Endothelial cell of umbilical vein (primary cell): ENCODE results near the gene JADE1. TPM values are rescaled to one million over a fixed set of nuclear protein-coding genes. Genes with fewer than 3 reads are reported as not detected.

Source experiments
- BruUV-seq: library from RNA; stranded (reverse); fragments of 400-500 nt; replicated peaks from 2 replicates; lab custom pipeline; 2021; lab: Mats Ljungman, UMichigan
- CTCF ChIA-PET: fragments of 300-600, 350-600 bp; sonication (Branson Sonifier 250); formaldehyde crosslinking; loops from one replicate; lab custom pipeline; 2021; ENCODE audit warnings: antibody characterized with exemption, inconsistent platforms; lab: Charles Lee
- POLR2A ChIA-PET: fragments of 300-600, 350-600 bp; sonication (Branson Sonifier 250); formaldehyde crosslinking; loops from one replicate; lab custom pipeline; 2021; ENCODE audit warnings: antibody characterized with exemption, inconsistent platforms; lab: Charles Lee
- DNase-seq: peaks from one replicate; pipeline ENCODE4 v3.0.0-alpha.2; 2011; ENCODE audit warnings: low read depth, low spot score
- FAIRE-seq: peaks from 2 replicates; lab custom pipeline; 2011; peaks lifted over from hg19 to GRCh38; lab: Jason Lieb, UNC
- H2AFZ ChIP-seq: 2 replicates; pipeline ENCODE4 v1.6.0; 2012; ENCODE audit warnings: low read depth, low read length, control low read depth, inconsistent platforms
- H3K27ac ChIP-seq: 2 replicates; pipeline ENCODE4 v1.5.1; 2011; ENCODE audit warnings: low read depth, mild to moderate bottlenecking, control low read depth, low read length, moderate library complexity; ENCODE audit not compliant: insufficient read depth
- H3K27me3 ChIP-seq, 2 experiments: 2 replicates each; pipeline versions ENCODE4 v1.6.0 to v1.6.1; 2011; ENCODE audit warnings: low read length in 2 of 2, mixed read lengths in 1 of 2; ENCODE audit not compliant: control insufficient read depth in 2 of 2, insufficient read depth in 2 of 2
- H3K36me3 ChIP-seq, 2 experiments: 2 replicates in 1 of 2; 3 replicates in 1 of 2; pipeline ENCODE4 v1.5.1; 2011; ENCODE audit warnings: low read length in 2 of 2, mild to moderate bottlenecking in 1 of 2, moderate library complexity in 1 of 2; ENCODE audit not compliant: control insufficient read depth in 2 of 2, insufficient read depth in 2 of 2; ENCODE audit errors: extremely low read depth in 1 of 2
- H3K4me1 ChIP-seq: 3 replicates; pipeline ENCODE4 v1.5.1; 2011; ENCODE audit warnings: mild to moderate bottlenecking, low read length; ENCODE audit not compliant: control insufficient read depth, insufficient read depth; ENCODE audit errors: extremely low read depth
- H3K4me2 ChIP-seq: 2 replicates; pipeline ENCODE4 v1.6.1; 2011; ENCODE audit warnings: low read length, control low read depth, mixed read lengths; ENCODE audit not compliant: insufficient read depth
- H3K4me3 ChIP-seq, 3 experiments: fragments of 200-600 bp in 1 of 3; sonication (generic), shearing (Covaris generic) in 1 of 3; replicated peaks in 1 of 3; 2 replicates each; pipeline ENCODE4 v1.5.1; 2011 to 2016; ENCODE audit warnings: control low read depth in 3 of 3, low read length in 3 of 3, mild to moderate bottlenecking in 2 of 3, inconsistent platforms in 1 of 3, low read depth in 1 of 3, moderate library complexity in 1 of 3; ENCODE audit not compliant: insufficient read depth in 1 of 3
- H3K79me2 ChIP-seq: 2 replicates; pipeline ENCODE4 v1.6.0; 2012; ENCODE audit warnings: low read length, inconsistent platforms; ENCODE audit not compliant: control insufficient read depth, insufficient read depth
- H3K9ac ChIP-seq: replicated peaks from 2 replicates; pipeline ENCODE3; 2011; ENCODE audit warnings: low read length, control low read depth; ENCODE audit not compliant: insufficient read depth; ENCODE audit errors: extremely low read depth
- H3K9me1 ChIP-seq: replicated peaks from 3 replicates; pipeline ENCODE4 v1.6.0; 2011; ENCODE audit warnings: mild to moderate bottlenecking, low read length; ENCODE audit not compliant: control insufficient read depth, insufficient read depth; ENCODE audit errors: extremely low read depth
- H3K9me3 ChIP-seq: replicated peaks from 2 replicates; pipeline ENCODE4 v1.5.1; 2012; ENCODE audit warnings: low read length, inconsistent platforms; ENCODE audit not compliant: control insufficient read depth, insufficient read depth
- H4K20me1 ChIP-seq: replicated peaks from 2 replicates; pipeline ENCODE3; 2011; ENCODE audit warnings: mild to moderate bottlenecking, low read length; ENCODE audit not compliant: control insufficient read depth, insufficient read depth; ENCODE audit errors: extremely low read depth
- EZH2 ChIP-seq: IDR thresholded peaks from 2 replicates; pipeline ENCODE4 v1.6.1; 2012; ENCODE audit warnings: borderline replicate concordance, low read depth, mild to moderate bottlenecking, moderate library complexity, low read length, inconsistent platforms; ENCODE audit not compliant: severe bottlenecking
- FOS ChIP-seq: IDR thresholded peaks from 2 replicates; pipeline ENCODE4 v1.6.1; 2011; ENCODE audit warnings: mild to moderate bottlenecking, low read length, moderate library complexity, borderline replicate concordance; ENCODE audit not compliant: insufficient read depth
- GATA2 ChIP-seq: IDR thresholded peaks from 2 replicates; pipeline ENCODE4 v1.7.0; 2011; ENCODE audit warnings: low read depth, mild to moderate bottlenecking, moderate library complexity, mixed read lengths, low read length; ENCODE audit not compliant: insufficient read length, insufficient read depth
- JUN ChIP-seq: IDR thresholded peaks from 2 replicates; pipeline ENCODE4 v1.6.1; 2011; ENCODE audit warnings: borderline replicate concordance, low read depth; ENCODE audit not compliant: insufficient read length, insufficient read depth
- MYC ChIP-seq: IDR thresholded peaks from one replicate; pipeline ENCODE4 v1.6.1; 2011; ENCODE audit warnings: mild to moderate bottlenecking, low read depth, low read length
- POLR2A ChIP-seq: IDR thresholded peaks from 2 replicates; pipeline ENCODE4 v1.6.1; 2012; ENCODE audit warnings: low read depth, mild to moderate bottlenecking, control low read depth, low read length
- POLR2AphosphoS5 ChIP-seq: IDR thresholded peaks from 2 replicates; pipeline ENCODE4 v1.6.1; 2012; ENCODE audit warnings: low read depth, mild to moderate bottlenecking, control low read depth, low read length, moderate library complexity; ENCODE audit not compliant: insufficient read depth
- dilution Hi-C: fragments of 300-500 bp; cut with MboI; formaldehyde crosslinking; loops from one replicate; pipeline ENCODE4 v1.15.0; 2019; ENCODE audit warnings: low sequenced_read_pairs; ENCODE audit not compliant: extremely low pct_ligation_motif_present
- intact Hi-C: fragments of 100-400 bp; cut with micrococcal nuclease; formaldehyde crosslinking; loops from one replicate; pipeline ENCODE4 v1.10.0; 2022
- polyA plus RNA-seq, 4 experiments: library from polyadenylated mRNA; depleted of rRNA in 3 of 4; stranded (reverse) in 3 of 4; unstranded in 1 of 4; fragments of >200 nt; gene quantifications; 2 replicates each; pipeline versions ENCODE4 v1.2.1 to v1.2.3, GENCODE V29; 2011 to 2012; ENCODE audit warnings: missing spikeins in 1 of 4
- total RNA-seq: library from RNA; stranded (reverse); gene quantifications from 2 replicates; pipeline ENCODE4 v1.2.3, GENCODE V29; 2021
- TF ChIP-seq, protein P1 (sequence below): IDR thresholded peaks from 2 replicates; pipeline ENCODE4 v1.6.1; 2011; ENCODE audit not compliant: insufficient read depth, insufficient read length
- TF ChIP-seq, protein P2 (sequence below), 2 donors: IDR thresholded peaks; 1 replicate in 1 of 2; 2 replicates in 1 of 2; pipeline ENCODE4 v1.5.1; 2011; ENCODE audit warnings: low read length in 2 of 2, mild to moderate bottlenecking in 2 of 2, moderate library complexity in 2 of 2, control low read depth in 1 of 2, inconsistent platforms in 1 of 2, low read depth in 1 of 2; ENCODE audit not compliant: insufficient read depth in 1 of 2; ENCODE audit errors: extremely low read depth in 1 of 2

The JADE1 gene
- total and polyA plus RNA-seq, 2 donors (not counting 3 experiments of a cell fraction or from before 2014, with no cell fraction given): 13.6 to 45.6 TPM

DNA sequence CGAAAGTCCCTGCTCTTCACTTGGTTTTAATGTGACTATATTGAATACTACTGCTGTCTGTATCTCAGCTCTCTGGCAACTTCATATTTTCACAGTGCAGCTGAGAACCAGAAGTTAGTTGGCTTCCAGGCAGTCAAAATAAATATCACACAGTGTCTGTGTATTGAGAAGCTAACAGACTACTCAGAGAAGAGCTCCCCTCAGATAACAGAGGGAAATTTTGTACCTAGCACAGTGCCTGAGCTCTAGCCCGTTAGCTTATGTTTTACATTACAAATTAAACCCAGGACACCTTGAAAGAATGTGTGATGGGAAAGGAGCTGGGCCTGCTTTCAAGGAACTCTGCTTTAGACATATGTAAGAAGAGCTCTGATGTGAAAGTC lies 22.7 kb downstream of the JADE1 start:
- dilution Hi-C loops: no loop called here
- H3K4me2 ChIP-seq: no peak overlapping the region
- TF ChIP-seq POLR2AphosphoS5 (no peak), MYC (no peak), FOS (no peak), JUN (no peak), POLR2A (no peak)
- TF ChIP-seq, protein P1, sequence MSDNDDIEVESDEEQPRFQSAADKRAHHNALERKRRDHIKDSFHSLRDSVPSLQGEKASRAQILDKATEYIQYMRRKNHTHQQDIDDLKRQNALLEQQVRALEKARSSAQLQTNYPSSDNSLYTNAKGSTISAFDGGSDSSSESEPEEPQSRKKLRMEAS: no peak
- no peak overlapping the region for H2AFZ ChIP-seq
- H3K4me3 ChIP-seq: no peak overlapping the region
- DNase-seq (no peak), FAIRE-seq (no peak)
- H3K9ac ChIP-seq: no peak overlapping the region
- CTCF ChIA-PET: interaction anchor here (0.5 kb wide), 1 partner anchor 18 kb away, joined by 3 read pairs; no protein-coding TSS in a partner anchor
- H3K36me3 ChIP-seq: peaks cover 5 to 7% of the 10 kb centered on the region in 2 experiments
- no peaks in the 10 kb centered on the region for H3K27me3 ChIP-seq
- H3K27ac ChIP-seq: no peak overlapping the region
- POLR2A ChIA-PET: no interaction called here
- no TSS peak for BruUV-seq
- H3K9me1 ChIP-seq: no peaks in the 10 kb centered on the region
- peaks cover 89% of the 10 kb centered on the region for H3K79me2 ChIP-seq
- H3K9me3 ChIP-seq: no peaks in the 10 kb centered on the region
- intact Hi-C loops: loop anchor here (1.0 kb wide), 1 partner anchor 22 kb away; no protein-coding TSS in a partner anchor
- H4K20me1 ChIP-seq: no peaks in the 10 kb centered on the region
- H3K4me1 ChIP-seq: peaks cover 14% of the 10 kb centered on the region

DNA sequence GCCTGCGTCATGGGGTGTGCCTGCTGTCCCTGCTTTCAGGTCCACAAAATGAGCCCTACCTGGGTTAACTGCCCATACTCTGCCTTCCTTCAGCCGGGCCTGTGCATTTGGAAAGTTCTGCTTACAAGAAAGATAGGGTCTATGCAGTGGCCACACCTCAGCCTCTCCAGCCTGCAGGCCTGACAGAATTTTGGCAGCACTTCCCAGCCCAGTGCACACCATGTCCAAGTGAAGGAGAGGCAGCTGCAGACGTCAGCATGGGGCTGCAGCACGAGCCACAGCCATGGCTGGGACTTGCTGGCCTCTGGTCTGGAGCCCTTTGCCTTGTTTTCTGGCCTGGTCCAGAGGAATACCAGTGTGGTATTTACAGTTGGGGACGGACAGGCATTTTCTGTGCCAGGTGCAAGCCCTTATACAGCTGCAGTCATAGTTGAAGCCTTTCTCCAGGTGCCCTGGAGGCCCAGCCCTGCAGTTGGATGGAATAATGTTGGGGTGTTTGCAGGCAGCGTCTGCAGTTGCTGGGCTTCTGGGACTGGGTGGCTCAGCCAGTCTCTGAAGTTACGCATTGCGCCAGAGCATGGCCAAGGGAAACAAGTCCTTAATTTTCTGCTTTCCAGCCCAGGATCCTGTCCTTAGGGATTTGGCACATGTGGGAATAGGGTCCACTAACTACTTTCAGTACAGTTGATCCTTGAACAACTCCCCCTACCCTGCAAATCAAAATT lies 26.2 kb downstream of the JADE1 start:
- intact Hi-C loops: no loop called here
- peaks cover 5 to 7% of the 10 kb centered on the region in 2 experiments for H3K36me3 ChIP-seq
- no peak for DNase-seq
- H3K4me1 ChIP-seq: peaks cover 13% of the 10 kb centered on the region
- no peaks in the 10 kb centered on the region for H3K27me3 ChIP-seq
- H3K9me3 ChIP-seq: no peaks in the 10 kb centered on the region
- ChIA-PET POLR2A (no interaction called here), CTCF (no interaction called here)
- no peak for FAIRE-seq
- no peaks in the 10 kb centered on the region for H4K20me1 ChIP-seq
- BruUV-seq: no TSS peak
- no peak for TF ChIP-seq EZH2
- no peak for TF ChIP-seq GATA2
- TF ChIP-seq, protein P1: no peak
- no peak for TF ChIP-seq JUN
- TF ChIP-seq POLR2A: no peak
- TF ChIP-seq FOS: no peak
- no peak for TF ChIP-seq MYC
- TF ChIP-seq, protein P2, sequence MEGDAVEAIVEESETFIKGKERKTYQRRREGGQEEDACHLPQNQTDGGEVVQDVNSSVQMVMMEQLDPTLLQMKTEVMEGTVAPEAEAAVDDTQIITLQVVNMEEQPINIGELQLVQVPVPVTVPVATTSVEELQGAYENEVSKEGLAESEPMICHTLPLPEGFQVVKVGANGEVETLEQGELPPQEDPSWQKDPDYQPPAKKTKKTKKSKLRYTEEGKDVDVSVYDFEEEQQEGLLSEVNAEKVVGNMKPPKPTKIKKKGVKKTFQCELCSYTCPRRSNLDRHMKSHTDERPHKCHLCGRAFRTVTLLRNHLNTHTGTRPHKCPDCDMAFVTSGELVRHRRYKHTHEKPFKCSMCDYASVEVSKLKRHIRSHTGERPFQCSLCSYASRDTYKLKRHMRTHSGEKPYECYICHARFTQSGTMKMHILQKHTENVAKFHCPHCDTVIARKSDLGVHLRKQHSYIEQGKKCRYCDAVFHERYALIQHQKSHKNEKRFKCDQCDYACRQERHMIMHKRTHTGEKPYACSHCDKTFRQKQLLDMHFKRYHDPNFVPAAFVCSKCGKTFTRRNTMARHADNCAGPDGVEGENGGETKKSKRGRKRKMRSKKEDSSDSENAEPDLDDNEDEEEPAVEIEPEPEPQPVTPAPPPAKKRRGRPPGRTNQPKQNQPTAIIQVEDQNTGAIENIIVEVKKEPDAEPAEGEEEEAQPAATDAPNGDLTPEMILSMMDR (IDR thresholded peaks at IDR 0.05; ENCODE audit: extremely low read depth in 1 of 2, insufficient read depth in 1 of 2, low read depth in 1 of 2, low read length in 2 of 2): no peak
- TF ChIP-seq POLR2AphosphoS5: no peak
- no peak overlapping the region for H3K27ac ChIP-seq
- H3K4me2 ChIP-seq: no peak overlapping the region
- H2AFZ ChIP-seq: no peak overlapping the region
- no peak overlapping the region for H3K4me3 ChIP-seq
- no peaks in the 10 kb centered on the region for H3K9me1 ChIP-seq
- no peak overlapping the region for H3K9ac ChIP-seq
- dilution Hi-C loops: no loop called here
- H3K79me2 ChIP-seq: peaks cover 89% of the 10 kb centered on the region
